Trophoblast cell (in vitro differentiated cells and primary cell): Measurements from ENCODE around the gene CSKMT.

Experiments
- DNase-seq, 2 donors: peaks; one replicate each; pipeline ENCODE4 v3.0.0-alpha.2; 2016
- H2AFZ ChIP-seq: 2 replicates; pipeline ENCODE4 v1.6.1; 2013; ENCODE audit warnings: low read length, moderate library complexity, mild to moderate bottlenecking; ENCODE audit not compliant: insufficient read depth, poor library complexity
- H2AK5ac ChIP-seq: 2 replicates; pipeline ENCODE4 v1.6.1; 2013; ENCODE audit warnings: mild to moderate bottlenecking, low read length
- H2BK120ac ChIP-seq: 2 replicates; pipeline ENCODE4 v1.6.1; 2013; ENCODE audit warnings: low read length, mild to moderate bottlenecking, moderate library complexity; ENCODE audit not compliant: insufficient read depth, poor library complexity
- H2BK12ac ChIP-seq: 2 replicates; pipeline ENCODE4 v1.6.1; 2013; ENCODE audit warnings: mild to moderate bottlenecking, low read length, moderate library complexity
- H2BK5ac ChIP-seq: 2 replicates; pipeline ENCODE4 v1.6.1; 2013; ENCODE audit warnings: low read length, low read depth, moderate library complexity, mild to moderate bottlenecking; ENCODE audit not compliant: poor library complexity
- H3K14ac ChIP-seq: 2 replicates; pipeline ENCODE4 v1.6.1; 2013; ENCODE audit warnings: mild to moderate bottlenecking, low read length
- H3K18ac ChIP-seq: 2 replicates; pipeline ENCODE4 v1.6.1; 2013; ENCODE audit warnings: mild to moderate bottlenecking, low read length
- H3K23ac ChIP-seq: 2 replicates; pipeline ENCODE4 v1.6.1; 2013; ENCODE audit warnings: low read length
- H3K27ac ChIP-seq: 2 replicates; pipeline ENCODE4 v1.5.1; 2013; ENCODE audit warnings: low read depth, mild to moderate bottlenecking, inconsistent platforms, low read length, moderate library complexity
- H3K27me3 ChIP-seq: 2 replicates; pipeline ENCODE4 v1.6.1; 2013; ENCODE audit warnings: inconsistent platforms, mild to moderate bottlenecking, low read length, moderate library complexity; ENCODE audit not compliant: insufficient read depth
- H3K36me3 ChIP-seq, 2 experiments: 1 replicate in 1 of 2; 2 replicates in 1 of 2; pipeline ENCODE4 v1.6.1; 2013; ENCODE audit warnings: low read length in 2 of 2, mild to moderate bottlenecking in 2 of 2, moderate library complexity in 1 of 2; ENCODE audit not compliant: insufficient read depth in 2 of 2, control insufficient read depth in 1 of 2
- H3K4ac ChIP-seq: 2 replicates; pipeline ENCODE4 v1.6.1; 2013; ENCODE audit warnings: low read depth, mild to moderate bottlenecking, low read length, moderate library complexity
- H3K4me1 ChIP-seq, 2 experiments: 1 replicate in 1 of 2; 2 replicates in 1 of 2; pipeline ENCODE4 v1.6.1; 2013; ENCODE audit warnings: low read length in 2 of 2, mild to moderate bottlenecking in 2 of 2, moderate library complexity in 1 of 2; ENCODE audit not compliant: insufficient read depth in 2 of 2, control insufficient read depth in 1 of 2
- H3K4me2 ChIP-seq: 2 replicates; pipeline ENCODE4 v1.6.1; 2013; ENCODE audit warnings: inconsistent platforms, mild to moderate bottlenecking, low read length, moderate library complexity
- H3K4me3 ChIP-seq: 2 replicates; pipeline ENCODE4 v1.5.1; 2013; ENCODE audit warnings: mild to moderate bottlenecking, low read depth, low read length, inconsistent platforms
- H3K79me1 ChIP-seq: one replicate; pipeline ENCODE4 v1.6.1; 2013; ENCODE audit warnings: low read length
- H3K79me2 ChIP-seq: 2 replicates; pipeline ENCODE4 v1.6.1; 2013; ENCODE audit warnings: low read length, mild to moderate bottlenecking; ENCODE audit not compliant: control insufficient read depth, insufficient read depth, poor library complexity
- H3K9ac ChIP-seq: 2 replicates; pipeline ENCODE4 v1.6.1; 2013; ENCODE audit warnings: mild to moderate bottlenecking, low read length
- H3K9me3 ChIP-seq: 2 replicates; pipeline ENCODE4 v1.6.1; 2013; ENCODE audit warnings: low read depth, mild to moderate bottlenecking, control low read depth, inconsistent platforms, low read length; ENCODE audit not compliant: insufficient read depth
- H4K12ac ChIP-seq: 2 replicates; pipeline ENCODE4 v1.6.1; 2013; ENCODE audit warnings: low read depth, mild to moderate bottlenecking, low read length, moderate library complexity
- H4K8ac ChIP-seq: 2 replicates; pipeline ENCODE4 v1.6.1; 2013; ENCODE audit warnings: low read depth, mild to moderate bottlenecking, low read length, moderate library complexity
- H4K91ac ChIP-seq: one replicate; pipeline ENCODE4 v1.6.1; 2013; ENCODE audit warnings: low read depth, mild to moderate bottlenecking, low read length, moderate library complexity
- WGBS: extraction: QIAGEN DNeasy Blood & Tissue Kit; methylation state at CpG from one replicate; pipeline ENCODE4 v1.1.7; 2013; ENCODE audit warnings: missing lambda C conversion rate; ENCODE audit not compliant: insufficient read length, insufficient coverage; ENCODE audit errors: extremely low coverage; 5-methylcytosine and 5-hydroxymethylcytosine counted together

CSKMT gene

GRCh38 chr11:62712861-62713260 lies 47.7 kb downstream of the CSKMT start:
- H3K4me3 ChIP-seq: no peak overlapping the region
- no peak overlapping the region for H4K8ac ChIP-seq

GRCh38 chr11:62713343-62713742 lies 48.2 kb downstream of the CSKMT start:
- H3K27ac ChIP-seq: no peak overlapping the region
- H3K79me1 ChIP-seq: peaks cover 15% of the 10 kb centered on the region
- H2AK5ac ChIP-seq: no peak overlapping the region
- H3K9ac ChIP-seq: no peak overlapping the region
- H2BK120ac ChIP-seq: no peak overlapping the region
- peaks cover 1% of the 10 kb centered on the region for H3K9me3 ChIP-seq
- H3K4ac ChIP-seq: no peak overlapping the region
- no peak overlapping the region for H3K14ac ChIP-seq
- H3K4me2 ChIP-seq: no peak overlapping the region
- no peak overlapping the region for H3K23ac ChIP-seq
- peak; percentile 78 to 86 for DNase-seq
- H3K4me1 ChIP-seq: peaks cover 7 to 11% of the 10 kb centered on the region in 2 experiments
- H3K79me2 ChIP-seq: peaks cover 8% of the 10 kb centered on the region
- no peaks in the 10 kb centered on the region for H3K27me3 ChIP-seq
- no peak overlapping the region for H2AFZ ChIP-seq
- H4K12ac ChIP-seq: no peak overlapping the region
- no peak overlapping the region for H2BK12ac ChIP-seq
- no peak overlapping the region for H4K8ac ChIP-seq
- H4K91ac ChIP-seq: no peak overlapping the region
- no CpG with 5 or more reads among the region's 2 CpGs for WGBS
- no peak overlapping the region for H3K18ac ChIP-seq
- H3K4me3 ChIP-seq: no peak overlapping the region
- H2BK5ac ChIP-seq: no peak overlapping the region
- peaks cover 26 to 54% of the 10 kb centered on the region in 2 experiments for H3K36me3 ChIP-seq

More at GRCh38 chr11:62712861-62713260, 47.7 kb downstream of the CSKMT start:
- WGBS: no CpG with 5 or more reads among the region's 3 CpGs
- H3K18ac ChIP-seq: no peak overlapping the region
- H3K23ac ChIP-seq: no peak overlapping the region
- no peak overlapping the region for H3K4me2 ChIP-seq
- peaks cover 24 to 50% of the 10 kb centered on the region in 2 experiments for H3K36me3 ChIP-seq
- H2BK5ac ChIP-seq: no peak overlapping the region
- H3K4ac ChIP-seq: no peak overlapping the region
- H2BK12ac ChIP-seq: no peak overlapping the region
- H3K9me3 ChIP-seq: peaks cover 1% of the 10 kb centered on the region
- H3K27ac ChIP-seq: no peak overlapping the region
- H2BK120ac ChIP-seq: no peak overlapping the region
- no peaks in the 10 kb centered on the region for H3K27me3 ChIP-seq
- H2AK5ac ChIP-seq: no peak overlapping the region
- peaks cover 11 to 15% of the 10 kb centered on the region in 2 experiments for H3K4me1 ChIP-seq
- H4K91ac ChIP-seq: no peak overlapping the region
- no peak overlapping the region for H3K14ac ChIP-seq
- no peak for DNase-seq
- peaks cover 15% of the 10 kb centered on the region for H3K79me1 ChIP-seq
- H2AFZ ChIP-seq: no peak overlapping the region
- no peak overlapping the region for H4K12ac ChIP-seq
- peaks cover 8% of the 10 kb centered on the region for H3K79me2 ChIP-seq
- no peak overlapping the region for H3K9ac ChIP-seq

GRCh38 chr11:62715150-62716130 lies 50.3 kb downstream of the CSKMT start:
- Histone ChIP-seq H3K79me2 (no peaks in the 10 kb centered on the region), H3K14ac (no peak overlapping the region), H3K36me3 (peaks cover 41 to 71% of the 10 kb centered on the region in 2 experiments), H3K18ac (no peak overlapping the region), H3K23ac (no peak overlapping the region), H3K4me2 (no peak overlapping the region), H2BK5ac (no peak overlapping the region), H2AFZ (no peak overlapping the region), H3K4ac (no peak overlapping the region), H3K27ac (no peak overlapping the region), H3K9ac (no peak overlapping the region), H2BK12ac (no peak overlapping the region), H4K12ac (no peak overlapping the region), H4K91ac (no peak overlapping the region), H3K27me3 (no peaks in the 10 kb centered on the region), H2AK5ac (no peak overlapping the region), H3K79me1 (no peaks in the 10 kb centered on the region), H2BK120ac (no peak overlapping the region), H3K4me1 (no peaks in the 10 kb centered on the region), H3K4me3 (no peak overlapping the region), H3K9me3 (peaks cover 1% of the 10 kb centered on the region), H4K8ac (no peak overlapping the region)
- DNase-seq: no peak
- WGBS: no CpG with 5 or more reads among the region's 24 CpGs

- no peak overlapping the region for H2BK5ac ChIP-seq
- H3K4me3 ChIP-seq: no peak overlapping the region
- WGBS: no CpG with 5 or more reads among the region's 5 CpGs
- H3K4ac ChIP-seq: no peak overlapping the region
- no peak overlapping the region for H2AK5ac ChIP-seq
- no peak overlapping the region for H3K23ac ChIP-seq
- no peaks in the 10 kb centered on the region for H3K4me1 ChIP-seq
- no peak overlapping the region for H2BK12ac ChIP-seq
- H4K12ac ChIP-seq: no peak overlapping the region
- peaks cover 46 to 72% of the 10 kb centered on the region in 2 experiments for H3K36me3 ChIP-seq
- no peak overlapping the region for H3K14ac ChIP-seq
- H3K9me3 ChIP-seq: peaks cover 1% of the 10 kb centered on the region
- H3K27ac ChIP-seq: no peak overlapping the region
- H3K4me2 ChIP-seq: no peak overlapping the region
- no peak overlapping the region for H4K8ac ChIP-seq
- H2AFZ ChIP-seq: no peak overlapping the region
- no peaks in the 10 kb centered on the region for H3K79me2 ChIP-seq
- H3K18ac ChIP-seq: no peak overlapping the region
- DNase-seq: no peak
- no peak overlapping the region for H2BK120ac ChIP-seq
- no peak overlapping the region for H4K91ac ChIP-seq
- H3K79me1 ChIP-seq: no peaks in the 10 kb centered on the region
- H3K27me3 ChIP-seq: no peaks in the 10 kb centered on the region
- H3K9ac ChIP-seq: no peak overlapping the region
These were observed 51.1 kb downstream of the CSKMT start for GRCh38 chr11:62716206-62716605.
